Activated naive CD4-positive, alpha-beta T cell treated with anti-CD3 and anti-CD28 coated beads, Interleukin-2, amount 50 U/mL, for 24 hours (primary cell): Measurements from ENCODE around the gene DHPS.
A peak's percentile ranks its signal among the peaks of the same experiment; 100 is the strongest.
"Not testable (repeated sequence)": the region's sequence is repeated elsewhere in the genome, so short reads cannot be mapped to it uniquely, and the experiment has no call there.

ENCODE experiments used
- H3K27ac Mint-ChIP-seq: one replicate; pipeline ENCODE4 v1.8.0; 2021; ENCODE audit warnings: mild to moderate bottlenecking, mixed read lengths
- H3K27me3 Mint-ChIP-seq: one replicate; pipeline ENCODE4 v1.8.0; 2021; ENCODE audit warnings: mixed read lengths
- H3K36me3 Mint-ChIP-seq: one replicate; pipeline ENCODE4 v1.8.0; 2021; ENCODE audit warnings: mixed read lengths
- H3K4me1 Mint-ChIP-seq: one replicate; pipeline ENCODE4 v1.8.0; 2021; ENCODE audit warnings: mixed read lengths
- H3K4me3 Mint-ChIP-seq: one replicate; pipeline ENCODE4 v1.8.0; 2021; ENCODE audit warnings: mild to moderate bottlenecking, mixed read lengths
- H3K9me3 Mint-ChIP-seq: one replicate; pipeline ENCODE4 v1.8.0; 2021; ENCODE audit warnings: mixed read lengths

The DHPS gene

DNA sequence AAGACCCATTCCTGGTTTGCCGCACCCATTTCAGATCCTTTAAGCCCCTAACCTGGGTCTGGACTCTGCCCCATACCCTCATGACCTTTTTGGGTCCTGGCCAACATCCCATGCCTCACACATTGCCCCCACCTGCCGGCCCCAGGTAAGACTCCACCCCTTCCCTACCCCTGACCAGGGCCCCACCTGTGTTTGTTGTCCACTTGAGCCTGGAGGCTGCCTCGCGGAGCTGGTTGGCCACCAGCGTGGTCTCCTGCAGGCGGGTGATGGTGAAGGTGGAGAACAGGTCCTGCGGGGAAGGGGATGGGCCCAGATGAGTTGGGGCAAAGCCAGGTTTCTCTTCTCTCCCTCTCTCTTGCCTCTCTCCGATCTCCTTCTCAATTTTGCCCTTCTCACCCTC, 34.6 kb downstream of the DHPS start:
- H3K4me1 Mint-ChIP-seq: no peaks in the 10 kb centered on the region
- H3K27ac Mint-ChIP-seq: no peak overlapping the region
- H3K4me3 Mint-ChIP-seq: no peak overlapping the region
- H3K36me3 Mint-ChIP-seq: peaks cover 2% of the 10 kb centered on the region
- H3K27me3 Mint-ChIP-seq: no peaks in the 10 kb centered on the region
- H3K9me3 Mint-ChIP-seq: no peaks in the 10 kb centered on the region

DNA sequence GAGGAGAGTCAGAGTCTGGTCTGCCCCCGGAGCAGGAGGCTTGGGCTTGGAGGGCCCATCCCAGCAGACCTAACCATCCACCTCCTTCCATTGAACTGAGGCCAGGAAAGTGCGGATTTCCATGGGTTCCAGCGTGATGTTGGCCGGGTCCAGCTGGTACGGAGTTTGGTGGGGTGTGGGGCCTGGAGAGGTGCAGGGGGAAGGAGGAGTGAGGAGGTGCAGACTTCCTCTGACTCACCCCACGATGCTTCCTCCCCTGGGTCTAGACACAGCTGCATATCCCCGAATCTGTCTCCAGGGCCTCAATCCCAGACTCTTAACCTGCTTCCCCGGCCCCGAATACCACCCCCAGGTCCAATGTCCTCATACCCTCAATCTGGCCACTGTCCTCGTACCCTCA, 35.1 kb downstream of the DHPS start:
- Mint-ChIP-seq H3K27ac (no peak overlapping the region), H3K4me3 (no peak overlapping the region), H3K4me1 (no peaks in the 10 kb centered on the region), H3K36me3 (no peaks in the 10 kb centered on the region), H3K27me3 (no peaks in the 10 kb centered on the region), H3K9me3 (no peaks in the 10 kb centered on the region)

DNA sequence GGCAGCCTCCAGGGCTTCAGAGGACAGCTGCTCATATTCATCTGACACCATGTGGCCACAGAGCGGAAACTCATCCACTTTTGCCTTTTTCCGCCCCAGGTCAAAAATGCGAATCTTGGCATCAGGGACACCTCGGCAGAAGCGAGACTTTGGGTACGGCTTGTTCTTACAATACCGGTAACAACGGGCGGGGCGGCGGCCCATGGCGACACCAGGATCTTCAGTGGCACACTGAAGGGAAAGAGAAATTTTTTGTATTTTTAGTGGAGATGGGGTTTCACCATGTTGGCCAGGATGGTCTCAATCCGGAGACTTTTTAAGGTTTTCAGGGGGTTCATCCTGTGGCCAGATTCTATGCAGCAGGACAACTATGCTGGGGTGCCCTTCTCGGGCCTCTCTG, 38.0 kb downstream of the DHPS start:
- not testable (repeated sequence) for H3K27ac Mint-ChIP-seq, H3K4me3 Mint-ChIP-seq, H3K36me3 Mint-ChIP-seq, H3K27me3 Mint-ChIP-seq, H3K4me1 Mint-ChIP-seq, H3K9me3 Mint-ChIP-seq

GRCh38 chr19:12642506-12642905, 39.2 kb downstream of the DHPS start:
- peaks cover 8% of the 10 kb centered on the region for H3K4me1 Mint-ChIP-seq
- no peaks in the 10 kb centered on the region for H3K36me3 Mint-ChIP-seq
- H3K27me3 Mint-ChIP-seq: no peaks in the 10 kb centered on the region
- no peak overlapping the region for H3K27ac Mint-ChIP-seq
- H3K9me3 Mint-ChIP-seq: no peaks in the 10 kb centered on the region
- H3K4me3 Mint-ChIP-seq: no peak overlapping the region

- no peak overlapping the region for H3K4me3 Mint-ChIP-seq
- no peaks in the 10 kb centered on the region for H3K9me3 Mint-ChIP-seq
- H3K27me3 Mint-ChIP-seq: no peaks in the 10 kb centered on the region
- no peaks in the 10 kb centered on the region for H3K36me3 Mint-ChIP-seq
- H3K27ac Mint-ChIP-seq: no peak overlapping the region
- H3K4me1 Mint-ChIP-seq: peaks cover 12% of the 10 kb centered on the region
Observed at GRCh38 chr19:12641456-12641855, 40.2 kb downstream of the DHPS start.

- Mint-ChIP-seq H3K36me3 (no peaks in the 10 kb centered on the region), H3K4me3 (peak overlapping the region; percentile 84), H3K27me3 (no peaks in the 10 kb centered on the region), H3K9me3 (no peaks in the 10 kb centered on the region), H3K27ac (peak overlapping the region; percentile 91), H3K4me1 (peaks cover 19% of the 10 kb centered on the region)
Observed at GRCh38 chr19:12639901-12640613, 41.6 kb downstream of the DHPS start.

DNA sequence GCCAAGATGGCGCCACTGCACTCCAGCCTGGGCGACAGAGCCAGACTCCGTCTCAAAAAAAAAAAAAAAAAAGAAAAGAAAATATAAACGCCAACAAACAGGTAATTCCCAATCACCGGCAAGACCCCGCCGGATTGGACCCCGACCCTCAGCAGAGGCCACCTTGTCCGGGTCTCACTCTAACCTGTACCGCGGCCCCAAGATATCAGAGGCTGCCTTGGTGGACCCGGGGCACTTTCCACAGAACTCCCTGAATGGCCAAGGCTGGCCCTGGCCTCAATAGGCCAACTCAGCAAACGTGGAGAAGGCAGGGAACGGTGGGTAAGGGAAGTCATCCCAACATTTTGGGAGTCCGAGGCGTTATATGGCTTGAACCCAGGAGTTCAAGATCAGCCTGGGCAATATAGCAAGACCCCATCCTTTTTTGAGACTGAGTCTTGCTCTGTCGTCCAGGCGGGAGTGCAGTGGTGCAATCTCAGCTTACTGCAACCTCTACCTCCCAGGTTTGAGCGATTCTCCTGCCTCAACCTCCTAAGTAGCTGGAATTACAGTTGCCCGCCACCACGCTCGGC, 43.0 kb downstream of the DHPS start:
- H3K27me3 Mint-ChIP-seq: no peaks in the 10 kb centered on the region
- no peaks in the 10 kb centered on the region for H3K9me3 Mint-ChIP-seq
- no peak overlapping the region for H3K4me3 Mint-ChIP-seq
- peaks cover 22% of the 10 kb centered on the region for H3K4me1 Mint-ChIP-seq
- no peak overlapping the region for H3K27ac Mint-ChIP-seq
- H3K36me3 Mint-ChIP-seq: no peaks in the 10 kb centered on the region

DNA sequence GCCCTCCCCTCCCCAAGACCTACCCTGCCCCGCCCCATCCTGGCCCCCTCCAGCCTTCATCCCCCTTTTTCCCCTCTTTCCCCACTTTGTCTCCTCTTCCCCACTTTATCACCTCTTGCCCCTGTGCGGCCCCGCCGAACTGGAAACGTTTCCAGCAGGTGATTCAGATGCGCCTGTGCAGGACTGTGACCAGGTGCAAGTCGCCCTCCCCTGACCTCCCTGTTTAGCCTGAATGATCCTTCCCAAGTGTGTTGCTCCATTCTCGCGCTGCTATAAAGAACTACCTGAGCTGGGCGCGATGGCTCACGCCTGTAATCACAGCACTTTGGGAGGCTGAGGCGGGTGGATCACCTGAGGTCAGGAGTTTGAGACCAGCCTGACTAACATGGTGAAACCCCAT, 45.0 kb downstream of the DHPS start:
- no peak overlapping the region for H3K4me3 Mint-ChIP-seq
- H3K36me3 Mint-ChIP-seq: no peaks in the 10 kb centered on the region
- peaks cover 24% of the 10 kb centered on the region for H3K4me1 Mint-ChIP-seq
- H3K27ac Mint-ChIP-seq: no peak overlapping the region
- H3K9me3 Mint-ChIP-seq: no peaks in the 10 kb centered on the region
- no peaks in the 10 kb centered on the region for H3K27me3 Mint-ChIP-seq

DNA sequence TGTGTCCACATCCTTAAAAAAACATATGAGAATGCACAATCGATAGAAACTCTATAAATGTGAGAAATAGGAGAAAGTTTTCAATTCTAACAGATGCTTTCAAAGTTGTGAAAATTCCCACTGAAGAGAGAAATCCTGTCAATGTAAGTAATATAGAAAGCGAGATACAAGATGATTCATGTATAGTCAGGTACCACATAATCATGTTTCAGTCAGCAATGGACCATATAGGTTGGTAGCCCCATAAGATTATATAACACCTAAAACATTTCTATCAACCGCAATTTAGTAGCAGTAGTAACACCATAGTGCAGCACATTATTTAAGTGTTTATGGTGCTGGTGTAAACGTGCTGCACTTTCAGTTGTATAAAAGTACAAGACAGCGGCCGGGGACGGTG, 52.5 kb downstream of the DHPS start:
- H3K4me3 Mint-ChIP-seq: no peak overlapping the region
- no peaks in the 10 kb centered on the region for H3K27me3 Mint-ChIP-seq
- H3K36me3 Mint-ChIP-seq: peaks cover 26% of the 10 kb centered on the region
- no peak overlapping the region for H3K27ac Mint-ChIP-seq
- H3K9me3 Mint-ChIP-seq: no peaks in the 10 kb centered on the region
- H3K4me1 Mint-ChIP-seq: peaks cover 3% of the 10 kb centered on the region

- no peaks in the 10 kb centered on the region for H3K27me3 Mint-ChIP-seq
- H3K36me3 Mint-ChIP-seq: peaks cover 26% of the 10 kb centered on the region
- H3K4me1 Mint-ChIP-seq: no peaks in the 10 kb centered on the region
- H3K4me3 Mint-ChIP-seq: no peak overlapping the region
- no peak overlapping the region for H3K27ac Mint-ChIP-seq
- no peaks in the 10 kb centered on the region for H3K9me3 Mint-ChIP-seq
Observed at GRCh38 chr19:12628040-12629022, 53.3 kb downstream of the DHPS start.

DNA sequence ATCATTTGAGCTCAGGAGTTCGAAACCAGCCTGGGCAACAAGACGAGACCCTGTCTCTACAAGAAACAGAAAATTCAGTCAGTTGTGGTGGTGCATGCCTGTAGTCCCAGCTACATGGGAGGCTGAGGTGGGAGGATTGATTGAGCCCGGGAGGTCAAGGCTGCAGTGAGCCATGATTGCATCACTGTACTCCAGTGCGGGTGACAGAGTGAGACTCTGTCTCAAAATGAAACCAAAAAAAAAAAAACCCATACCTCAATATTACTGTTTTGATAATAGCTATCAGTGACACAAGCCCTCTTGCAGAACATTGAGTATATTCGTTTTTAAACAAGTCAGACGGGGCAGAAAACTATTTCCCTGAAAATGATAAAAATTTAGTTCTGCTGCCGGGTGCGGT, 54.7 kb downstream of the DHPS start:
- no peaks in the 10 kb centered on the region for H3K9me3 Mint-ChIP-seq
- no peaks in the 10 kb centered on the region for H3K27me3 Mint-ChIP-seq
- no peak overlapping the region for H3K4me3 Mint-ChIP-seq
- peaks cover 26% of the 10 kb centered on the region for H3K36me3 Mint-ChIP-seq
- H3K27ac Mint-ChIP-seq: no peak overlapping the region
- H3K4me1 Mint-ChIP-seq: no peaks in the 10 kb centered on the region
